Gastroesophageal sphincter (tissue), 4 donors: ENCODE measurements around the gene MAML3. TPM values are rescaled to one million over a fixed set of nuclear protein-coding genes. Genes with fewer than 3 reads are reported as not detected.

Experiments used
- ATAC-seq: fragments of 150-250 bp; one replicate; pipeline ENCODE4 v1.9.1; 2016; ENCODE audit warnings: mild to moderate bottlenecking, moderate library complexity
- H3K27ac ChIP-seq, 4 donors: fragments of 200-600 bp; sonication (generic) in 3 of 4; 1 replicate in 3 of 4; 2 replicates in 1 of 4; pipeline ENCODE4 v1.5.1; 2016 to 2019
- H3K27me3 ChIP-seq: fragments of 200-600 bp; sonication (generic); one replicate; pipeline ENCODE4 v1.5.1; 2019
- H3K36me3 ChIP-seq, 2 donors: fragments of 200-600 bp; sonication (generic); one replicate each; pipeline ENCODE4 v1.5.1; 2019; ENCODE audit warnings: control low read depth in 1 of 2
- H3K4me1 ChIP-seq, 3 donors: fragments of 200-600 bp; sonication (generic); 1 replicate in 2 of 3; 2 replicates in 1 of 3; pipeline ENCODE4 v1.5.1; 2016 to 2019; ENCODE audit warnings: control low read depth in 2 of 3
- H3K4me3 ChIP-seq, 2 donors: fragments of 200-600 bp; sonication (generic); one replicate each; pipeline ENCODE4 v1.5.1; 2019; ENCODE audit warnings: mild to moderate bottlenecking in 1 of 2, moderate library complexity in 1 of 2
- H3K9me3 ChIP-seq, 3 donors: fragments of 200-600 bp; sonication (generic); one replicate each; pipeline ENCODE4 v1.5.1; 2017 to 2019; ENCODE audit warnings: control low read depth in 2 of 3
- CTCF ChIP-seq, 4 experiments: fragments of 200-600 bp in 2 of 4; fragments of 450-650 bp in 2 of 4; sonication (generic) in 1 of 4; IDR thresholded peaks; one replicate each; pipeline ENCODE4 v1.5.1; 2017 to 2019; ENCODE audit warnings: antibody characterized with exemption in 4 of 4, mild to moderate bottlenecking in 2 of 4, moderate library complexity in 2 of 4
- EP300 ChIP-seq: sonication (generic); formaldehyde crosslinking; IDR thresholded peaks from one replicate; pipeline ENCODE4 v1.6.1; 2017; ENCODE audit warnings: antibody characterized with exemption, mild to moderate bottlenecking
- POLR2A ChIP-seq, 2 donors: fragments of 450-650 bp; IDR thresholded peaks; one replicate each; pipeline ENCODE4 v1.6.1; 2017; ENCODE audit warnings: antibody characterized with exemption in 2 of 2, mild to moderate bottlenecking in 2 of 2, moderate library complexity in 1 of 2
- POLR2AphosphoS5 ChIP-seq: sonication (generic); formaldehyde crosslinking; IDR thresholded peaks from one replicate; pipeline ENCODE4 v1.6.1; 2017; ENCODE audit warnings: antibody characterized with exemption
- WGBS, 2 donors: methylation state at CpG; one replicate each; pipeline ENCODE4 v1.1.5; 2018; ENCODE audit warnings: low coverage in 1 of 2; 5-methylcytosine and 5-hydroxymethylcytosine counted together
- total RNA-seq, 4 donors: library from RNA; depleted of rRNA; stranded (reverse); fragments of >200 nt; gene quantifications; one replicate each; pipeline ENCODE4 v1.1.0, GENCODE V29; 2016

The MAML3 gene
- total RNA-seq, 4 donors from 2014 or later: 5.3 to 10.6 (median 9.3) TPM

- no peak for ATAC-seq
- Histone ChIP-seq H3K36me3 (no peaks in the 10 kb centered on the region), H3K9me3 (no peaks in the 10 kb centered on the region), H3K27ac (no peak overlapping the region), H3K4me1 (peaks cover 0 to under 1% (median 0%) of the 10 kb centered on the region in 3 donors), H3K27me3 (no peaks in the 10 kb centered on the region), H3K4me3 (no peak overlapping the region)
- WGBS, 2 donors: 60 to 88% methylated on average over 7 to 10 of the region's 12 CpGs
- TF ChIP-seq POLR2A (IDR thresholded peaks at IDR 0.05) (no peak), CTCF (IDR thresholded peaks at IDR 0.05) (no peak), EP300 (no peak)
Measured at GRCh38 chr4:139746431-139747171, 407.4 kb downstream of the MAML3 start.

GRCh38 chr4:139745111-139745639, 408.8 kb downstream of the MAML3 start:
- WGBS, 2 donors: 92 to 100% methylated on average over 1 to 6 of the region's 6 CpGs

GRCh38 chr4:139744232-139744631, 409.8 kb downstream of the MAML3 start:
- no peaks in the 10 kb centered on the region for H3K36me3 ChIP-seq
- no peak overlapping the region for H3K4me3 ChIP-seq
- peaks cover 5 to 22% (median 12%) of the 10 kb centered on the region in 3 donors for H3K4me1 ChIP-seq
- 100% methylated on average over 1 of the region's 1 CpG for WGBS, 2 donors
- no peak for TF ChIP-seq EP300
- TF ChIP-seq POLR2A (IDR thresholded peaks at IDR 0.05): no peak
- no peak for TF ChIP-seq CTCF (IDR thresholded peaks at IDR 0.05)
- TF ChIP-seq POLR2AphosphoS5: no peak
- H3K27me3 ChIP-seq: no peaks in the 10 kb centered on the region
- H3K27ac ChIP-seq: no peak overlapping the region
- H3K9me3 ChIP-seq: no peaks in the 10 kb centered on the region
- ATAC-seq: no peak

More at GRCh38 chr4:139745111-139745639, 408.8 kb downstream of the MAML3 start:
- no peak overlapping the region for H3K27ac ChIP-seq
- no peaks in the 10 kb centered on the region for H3K36me3 ChIP-seq
- no peaks in the 10 kb centered on the region for H3K27me3 ChIP-seq
- H3K4me1 ChIP-seq: peaks cover 3 to 14% (median 11%) of the 10 kb centered on the region in 3 donors
- H3K9me3 ChIP-seq: no peaks in the 10 kb centered on the region
- TF ChIP-seq CTCF (IDR thresholded peaks at IDR 0.05) (no peak), POLR2A (IDR thresholded peaks at IDR 0.05) (no peak), EP300 (no peak), POLR2AphosphoS5 (no peak)
- H3K4me3 ChIP-seq: no peak overlapping the region
- ATAC-seq: no peak

- no peak for ATAC-seq
- H3K4me1 ChIP-seq: peaks cover 5 to 27% (median 12%) of the 10 kb centered on the region in 3 donors
- H3K27me3 ChIP-seq: no peaks in the 10 kb centered on the region
- H3K36me3 ChIP-seq: no peaks in the 10 kb centered on the region
- no peak overlapping the region for H3K4me3 ChIP-seq
- TF ChIP-seq EP300 (no peak), POLR2AphosphoS5 (no peak), POLR2A (IDR thresholded peaks at IDR 0.05) (no peak), CTCF (IDR thresholded peaks at IDR 0.05) (no peak)
- H3K27ac ChIP-seq: no peak overlapping the region
- WGBS, 2 donors: 62 to 92% methylated on average over 4 of the region's 5 CpGs
- H3K9me3 ChIP-seq: no peaks in the 10 kb centered on the region
Measured at GRCh38 chr4:139743027-139743426, 411.0 kb downstream of the MAML3 start.
